ENCODE data around the gene TSSK6. TPM values are rescaled to one million over a fixed set of nuclear protein-coding genes. Genes with fewer than 3 reads are reported as not detected.

Gene TSSK6
- total and polyA plus RNA-seq, 2 of the 4 experiments (the other 2 are of a cell fraction): 1.3 to 2.2 TPM

DNA sequence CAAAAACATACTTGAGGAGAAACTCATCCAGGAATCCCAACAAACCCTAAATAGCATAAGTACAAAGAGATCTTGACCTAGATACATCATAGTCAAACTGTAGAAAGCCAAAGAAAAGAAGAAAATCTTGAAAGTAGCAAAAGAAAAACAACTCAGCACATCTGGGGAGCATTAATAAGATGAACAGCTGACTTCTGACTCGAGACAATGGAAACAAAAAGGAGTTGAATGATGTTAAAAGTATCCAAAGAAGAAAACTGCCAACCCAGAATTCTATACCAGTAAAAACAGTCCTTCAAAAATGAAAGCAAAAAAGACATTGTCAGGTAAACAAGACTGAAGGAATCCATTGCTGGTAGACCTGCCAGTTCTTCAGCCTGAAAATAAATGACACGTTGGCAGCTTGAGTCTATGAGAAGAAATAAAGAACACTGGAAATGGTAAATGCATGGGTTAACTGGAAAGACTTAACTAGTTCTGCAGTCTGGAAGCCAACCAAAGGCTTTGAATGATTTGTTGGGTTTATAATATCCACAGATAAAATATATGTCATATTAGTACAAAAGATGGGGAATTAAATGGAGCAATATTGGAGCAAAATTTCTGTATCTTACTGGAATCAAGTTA, 46.8 kb downstream of the TSSK6 start:
- WGBS, 2 experiments (ENCODE audit: extremely low coverage in 2 of 2, insufficient read length in 1 of 2): 100% methylated on average over 1 of the region's 2 CpGs; no CpG with 5 or more reads in 1 of the 2 experiments
- POLR2A ChIA-PET (ENCODE audit: unreplicated experiment): no interaction called here
- H3K4me1 ChIP-seq (ENCODE audit: control insufficient read depth, insufficient read depth, low read length): peaks cover 12% of the 10 kb centered on the region
- CTCF ChIA-PET: no interaction called here
- H3K4me3 ChIP-seq (ENCODE audit: insufficient read depth, low read depth, low read length): no peak overlapping the region
- no peak overlapping the region for H4K5ac ChIP-seq (ENCODE audit: low read depth, low read length)
- no peak overlapping the region for H2BK5ac ChIP-seq (ENCODE audit: low read depth, low read length, poor library complexity, severe bottlenecking)
- H3K4ac ChIP-seq (ENCODE audit: low read depth, low read length): no peak overlapping the region
- H3K36me3 ChIP-seq (ENCODE audit: control insufficient read depth, insufficient read depth, low read length): peaks cover 30% of the 10 kb centered on the region
- no peak overlapping the region for H3K14ac ChIP-seq (replicated peaks; ENCODE audit: low read depth, low read length)
- dilution Hi-C loops (cut with HindIII; ENCODE audit: low sequenced_read_pairs, unreplicated experiment): no loop called here
- no peak overlapping the region for H4K91ac ChIP-seq (ENCODE audit: insufficient read depth, low read depth, low read length)
- intact Hi-C loops (cut with micrococcal nuclease): no loop called here
- no peak overlapping the region for H2BK15ac ChIP-seq (ENCODE audit: low read depth, low read length)
- H3K56ac ChIP-seq (ENCODE audit: extremely low read depth, insufficient read depth, low read length): no peak overlapping the region
- H3K79me1 ChIP-seq (ENCODE audit: low read depth in 1 of 2, low read length in 2 of 2): peaks cover 37 to 70% of the 10 kb centered on the region in 2 experiments
- H3K27ac ChIP-seq (ENCODE audit: insufficient read depth, low read length): no peak overlapping the region
- no peak for DNase-seq
- H2AK5ac ChIP-seq (ENCODE audit: low read depth, low read length): no peak overlapping the region
- no peak overlapping the region for H2BK120ac ChIP-seq (ENCODE audit: low read depth, low read length)
- no peak overlapping the region for H3K9ac ChIP-seq (ENCODE audit: low read depth, low read length)
- no peak overlapping the region for H2AFZ ChIP-seq (replicated peaks; ENCODE audit: low read length, poor library complexity)
- in situ Hi-C loops (cut with MboI; ENCODE audit: low sequenced_read_pairs): no loop called here
- BruUV-seq (replicated peaks): TSS peak; percentile 14
- H4K20me1 ChIP-seq (ENCODE audit: insufficient read depth, low read length): peaks cover 33% of the 10 kb centered on the region
- H3K9me1 ChIP-seq (ENCODE audit: insufficient read depth, low read length): peaks cover 24% of the 10 kb centered on the region
- no peak for TF ChIP-seq MAZ (IDR thresholded peaks at IDR 0.05; ENCODE audit: borderline replicate concordance, low read depth, low read length)
- no peak overlapping the region for H2BK20ac ChIP-seq (ENCODE audit: low read depth, low read length)
- no peak overlapping the region for H2AK9ac ChIP-seq (replicated peaks; ENCODE audit: low read depth, low read length, poor library complexity)
- H4K8ac ChIP-seq (ENCODE audit: low read depth in 2 of 2, low read length in 2 of 2): no peak overlapping the region
- peaks cover 10% of the 10 kb centered on the region for H3K9me3 ChIP-seq (ENCODE audit: control insufficient read depth, insufficient read depth, low read length)
- H3K23ac ChIP-seq (ENCODE audit: low read depth, low read length): no peak overlapping the region
- ATAC-seq (ENCODE audit: low read depth): no peak
- no peak overlapping the region for H3K18ac ChIP-seq (ENCODE audit: low read depth, low read length)
- no peak overlapping the region for H3K4me2 ChIP-seq (ENCODE audit: low read depth, low read length)
- no peaks in the 10 kb centered on the region for H3K27me3 ChIP-seq (ENCODE audit: control insufficient read depth, insufficient read depth, low read length)

Measured in IMR-90 (cell line).